IPS DF 4.7 (cell line): ENCODE results near the gene ZNF778.
"Not testable (repeated sequence)": the region's sequence is repeated elsewhere in the genome, so short reads cannot be mapped to it uniquely, and the experiment has no call there.

Source experiments
- DNase-seq: peaks from one replicate; pipeline ENCODE4 v3.0.0-alpha.2; 2013; ENCODE audit warnings: low spot score; ENCODE audit errors: extremely low read depth

The ZNF778 gene

GRCh38 chr16:89179656-89180315, 37.7 kb upstream of the ZNF778 start:
- DNase-seq: no peak

GRCh38 chr16:89183463-89183862, 34.0 kb upstream of the ZNF778 start:
- no peak for DNase-seq

- DNase-seq: no peak
Observed at GRCh38 chr16:89183975-89184676, 33.4 kb upstream of the ZNF778 start.

GRCh38 chr16:89184677-89184932, 32.9 kb upstream of the ZNF778 start:
- no peak for DNase-seq

GRCh38 chr16:89184933-89185794, 32.3 kb upstream of the ZNF778 start:
- no peak for DNase-seq

- not testable (repeated sequence) for DNase-seq
Observed at GRCh38 chr16:89185887-89186592, 31.5 kb upstream of the ZNF778 start.

GRCh38 chr16:89186593-89187031, 30.9 kb upstream of the ZNF778 start:
- DNase-seq: not testable (repeated sequence)

GRCh38 chr16:89187032-89187769, 30.3 kb upstream of the ZNF778 start:
- no peak for DNase-seq

- DNase-seq: no peak
Observed at GRCh38 chr16:89187770-89188392, 29.6 kb upstream of the ZNF778 start.

- DNase-seq: not testable (repeated sequence)
Observed at GRCh38 chr16:89188471-89189357, 28.8 kb upstream of the ZNF778 start.

- no peak for DNase-seq
Observed at GRCh38 chr16:89189358-89190025, 28.0 kb upstream of the ZNF778 start.

GRCh38 chr16:89190150-89190958, 27.1 kb upstream of the ZNF778 start:
- no peak for DNase-seq

- no peak for DNase-seq
Observed at GRCh38 chr16:89191033-89191900, 26.2 kb upstream of the ZNF778 start.

GRCh38 chr16:89191901-89192185, 25.7 kb upstream of the ZNF778 start:
- DNase-seq: no peak

GRCh38 chr16:89192186-89192955, 25.1 kb upstream of the ZNF778 start:
- DNase-seq: not testable (repeated sequence)

GRCh38 chr16:89192956-89193575, 24.4 kb upstream of the ZNF778 start:
- no peak for DNase-seq
